ENCODE results near the gene XG. TPM values are rescaled to one million over a fixed set of nuclear protein-coding genes. Genes with fewer than 3 reads are reported as not detected.
"Not testable (repeated sequence)": the region's sequence is repeated elsewhere in the genome, so short reads cannot be mapped to it uniquely, and the experiment has no call there.

Gene XG
- total RNA-seq, 2 donors from 2014 or later, result 0.51 to 1.3 TPM

DNA sequence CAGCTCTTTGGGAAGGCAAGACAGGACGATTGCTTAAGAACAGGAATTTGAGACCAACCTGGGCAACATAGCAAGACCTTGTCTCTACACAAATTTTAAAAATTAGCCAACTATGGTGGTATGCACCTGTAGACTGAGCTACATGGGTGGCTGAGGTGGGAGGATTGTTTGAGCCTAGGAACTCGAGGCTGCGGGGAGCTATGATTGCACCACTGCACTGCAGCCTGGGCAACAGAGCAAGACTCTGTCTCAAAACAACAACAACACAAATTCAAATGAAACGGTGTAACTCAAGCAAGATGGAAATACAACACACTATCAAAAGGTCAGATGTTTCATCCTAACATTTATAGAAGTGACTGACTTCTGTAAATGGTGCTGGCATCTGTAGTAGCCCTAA, 37.1 kb downstream of the XG start:
- Histone ChIP-seq H3K27ac (no peak overlapping the region), H3K36me3 (no peaks in the 10 kb centered on the region), H3K9me3 (no peaks in the 10 kb centered on the region), H3K4me1 (no peaks in the 10 kb centered on the region), H3K4me3 (no peak overlapping the region), H3K27me3 (no peaks in the 10 kb centered on the region)
- DNase-seq (ENCODE audit: low spot score), result no peak
- TF ChIP-seq, protein P1, sequence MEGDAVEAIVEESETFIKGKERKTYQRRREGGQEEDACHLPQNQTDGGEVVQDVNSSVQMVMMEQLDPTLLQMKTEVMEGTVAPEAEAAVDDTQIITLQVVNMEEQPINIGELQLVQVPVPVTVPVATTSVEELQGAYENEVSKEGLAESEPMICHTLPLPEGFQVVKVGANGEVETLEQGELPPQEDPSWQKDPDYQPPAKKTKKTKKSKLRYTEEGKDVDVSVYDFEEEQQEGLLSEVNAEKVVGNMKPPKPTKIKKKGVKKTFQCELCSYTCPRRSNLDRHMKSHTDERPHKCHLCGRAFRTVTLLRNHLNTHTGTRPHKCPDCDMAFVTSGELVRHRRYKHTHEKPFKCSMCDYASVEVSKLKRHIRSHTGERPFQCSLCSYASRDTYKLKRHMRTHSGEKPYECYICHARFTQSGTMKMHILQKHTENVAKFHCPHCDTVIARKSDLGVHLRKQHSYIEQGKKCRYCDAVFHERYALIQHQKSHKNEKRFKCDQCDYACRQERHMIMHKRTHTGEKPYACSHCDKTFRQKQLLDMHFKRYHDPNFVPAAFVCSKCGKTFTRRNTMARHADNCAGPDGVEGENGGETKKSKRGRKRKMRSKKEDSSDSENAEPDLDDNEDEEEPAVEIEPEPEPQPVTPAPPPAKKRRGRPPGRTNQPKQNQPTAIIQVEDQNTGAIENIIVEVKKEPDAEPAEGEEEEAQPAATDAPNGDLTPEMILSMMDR (IDR thresholded peaks at IDR 0.05), result no peak

DNA sequence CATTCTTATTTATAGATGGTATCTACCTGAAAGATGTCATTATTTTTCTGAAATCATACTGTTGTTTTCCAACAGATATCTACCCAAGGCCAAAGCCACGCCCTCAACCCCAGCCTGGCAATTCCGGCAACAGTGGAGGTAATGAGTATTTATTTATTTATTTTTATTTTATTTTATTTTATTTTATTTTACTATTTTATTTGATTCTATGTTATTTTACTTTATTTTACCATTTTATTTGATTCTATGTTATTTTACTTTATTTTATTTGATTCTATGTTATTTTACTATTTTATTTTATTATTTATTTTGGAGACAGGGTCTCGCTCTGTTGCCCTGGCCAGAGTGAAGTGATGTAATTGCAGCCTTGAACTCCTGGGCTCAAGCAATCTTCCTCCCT, 37.7 kb downstream of the XG start:
- H3K27ac ChIP-seq, result no peak overlapping the region
- no peaks in the 10 kb centered on the region for H3K4me1 ChIP-seq
- no peaks in the 10 kb centered on the region for H3K36me3 ChIP-seq
- H3K4me3 ChIP-seq, result no peak overlapping the region
- H3K27me3 ChIP-seq, result no peaks in the 10 kb centered on the region
- TF ChIP-seq, protein P1 (IDR thresholded peaks at IDR 0.05), result no peak
- no peaks in the 10 kb centered on the region for H3K9me3 ChIP-seq
- no peak for DNase-seq (ENCODE audit: low spot score)

DNA sequence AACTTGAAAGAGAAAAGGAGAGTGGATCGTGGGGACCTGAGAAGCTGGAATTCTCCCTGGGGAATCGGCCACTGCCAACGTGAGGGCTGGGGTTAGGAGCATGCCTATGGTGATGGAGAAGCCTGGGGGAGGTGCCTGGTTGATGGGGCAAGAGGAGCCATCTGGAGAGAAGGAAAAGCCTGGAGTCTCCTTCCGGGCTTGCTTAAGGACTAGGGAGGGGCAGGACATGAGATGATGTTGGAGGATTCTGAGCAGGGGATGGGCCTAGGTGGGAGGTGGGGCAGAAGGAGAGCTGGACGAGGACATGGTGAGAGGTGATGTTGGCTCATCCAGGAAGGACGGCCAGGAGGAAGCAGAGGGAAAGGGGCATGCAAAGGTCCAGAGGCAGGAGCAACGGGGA, 41.9 kb downstream of the XG start:
- H3K27me3 ChIP-seq, result no peaks in the 10 kb centered on the region
- no peak for DNase-seq (ENCODE audit: low spot score)
- H3K9me3 ChIP-seq, result no peaks in the 10 kb centered on the region
- H3K4me3 ChIP-seq, result no peak overlapping the region
- H3K4me1 ChIP-seq, result no peaks in the 10 kb centered on the region
- H3K27ac ChIP-seq, result no peak overlapping the region
- TF ChIP-seq, protein P1 (IDR thresholded peaks at IDR 0.05), result no peak
- no peaks in the 10 kb centered on the region for H3K36me3 ChIP-seq

DNA sequence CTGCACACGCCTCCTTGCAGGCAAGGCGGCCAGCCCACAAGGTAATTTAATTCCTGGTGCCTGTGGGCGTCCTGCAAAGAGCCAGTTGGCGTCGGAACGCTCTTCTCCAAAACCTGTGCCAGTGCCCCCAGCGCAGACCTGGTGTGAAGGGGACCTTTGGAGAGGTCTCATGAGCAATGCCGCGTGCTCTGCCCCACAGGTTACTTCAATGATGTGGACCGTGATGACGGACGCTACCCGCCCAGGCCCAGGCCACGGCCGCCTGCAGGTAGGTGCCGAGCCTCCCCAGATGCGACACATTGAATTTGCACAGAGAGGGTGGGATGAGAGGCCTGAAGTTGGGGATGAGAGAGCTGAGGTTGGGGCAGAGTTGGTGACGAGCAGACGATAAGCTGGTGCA, 42.5 kb downstream of the XG start:
- DNase-seq (ENCODE audit: low spot score), result no peak
- no peaks in the 10 kb centered on the region for H3K9me3 ChIP-seq
- H3K4me1 ChIP-seq, result no peaks in the 10 kb centered on the region
- H3K27ac ChIP-seq, result no peak overlapping the region
- H3K36me3 ChIP-seq, result no peaks in the 10 kb centered on the region
- H3K27me3 ChIP-seq, result no peaks in the 10 kb centered on the region
- H3K4me3 ChIP-seq, result no peak overlapping the region
- TF ChIP-seq, protein P1 (IDR thresholded peaks at IDR 0.05), result no peak

DNA sequence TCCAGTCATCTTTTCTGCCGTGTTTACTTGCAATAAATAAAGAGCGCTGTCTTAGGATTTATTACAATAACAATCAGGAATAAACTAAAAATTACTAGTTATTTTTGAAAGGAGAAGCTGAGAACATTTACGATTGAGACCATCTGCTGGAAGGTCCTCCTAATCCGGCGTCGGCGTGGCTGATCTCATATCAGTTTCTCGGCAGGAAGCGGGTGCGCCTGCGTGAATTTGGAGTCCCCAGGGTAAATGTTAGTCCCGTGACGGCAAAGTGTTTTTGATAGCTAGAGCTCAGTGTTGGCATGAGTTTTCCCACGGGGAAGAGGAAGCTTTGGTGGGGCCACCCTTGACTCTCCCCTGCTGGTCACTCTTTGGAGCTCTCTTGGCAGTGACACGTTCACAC, 45.0 kb downstream of the XG start:
- not testable (repeated sequence) for H3K9me3 ChIP-seq; H3K4me1 ChIP-seq; H3K36me3 ChIP-seq; H3K4me3 ChIP-seq; DNase-seq (ENCODE audit: low spot score); H3K27ac ChIP-seq; H3K27me3 ChIP-seq

DNA sequence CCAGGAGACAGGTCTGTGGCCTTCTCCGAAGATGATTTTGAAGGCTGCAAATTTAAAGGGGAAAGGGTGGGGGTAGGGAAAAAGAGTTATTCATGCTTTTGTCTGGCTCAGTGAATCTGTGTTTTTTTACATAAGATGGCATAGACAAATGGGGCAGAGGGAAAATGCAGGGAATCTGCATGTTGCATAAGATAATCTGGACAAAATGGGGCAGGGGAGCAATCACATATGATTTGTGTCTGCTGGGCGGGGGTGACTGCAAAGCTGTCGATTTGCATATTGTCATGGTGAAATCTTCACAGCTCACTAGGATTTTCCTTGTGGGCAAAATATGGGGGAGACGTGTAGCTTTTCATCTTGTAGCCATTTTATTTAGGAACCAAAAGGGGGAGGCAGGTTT, 47.5 kb downstream of the XG start:
- TF ChIP-seq, protein P1 (IDR thresholded peaks at IDR 0.05), result no peak
- Histone ChIP-seq H3K36me3 (no peaks in the 10 kb centered on the region), H3K27me3 (no peaks in the 10 kb centered on the region), H3K27ac (no peak overlapping the region), H3K4me3 (no peak overlapping the region), H3K9me3 (no peaks in the 10 kb centered on the region), H3K4me1 (no peaks in the 10 kb centered on the region)
- no peak for DNase-seq (ENCODE audit: low spot score)

DNA sequence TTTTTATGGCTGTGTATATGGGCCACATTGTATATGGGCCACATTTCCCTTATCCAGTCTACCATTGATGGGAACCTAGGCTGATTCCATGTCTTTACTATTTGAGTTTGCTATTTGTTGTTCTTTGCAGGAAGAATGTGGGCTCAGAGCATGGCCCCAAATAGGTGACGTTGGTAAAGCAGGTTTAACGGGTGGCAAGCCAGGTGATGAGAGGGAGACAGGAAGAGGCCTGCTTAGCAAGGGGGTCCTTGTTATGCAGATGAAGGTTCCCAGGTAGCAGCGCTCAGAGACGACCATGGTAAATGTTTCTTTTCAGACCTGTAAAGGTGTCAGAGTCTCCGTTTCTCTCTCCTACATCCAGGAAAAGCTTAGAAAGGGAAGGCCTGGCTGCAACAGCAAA, 48.1 kb downstream of the XG start:
- not testable (repeated sequence) for H3K4me3 ChIP-seq; DNase-seq (ENCODE audit: low spot score); H3K27me3 ChIP-seq; H3K9me3 ChIP-seq; H3K27ac ChIP-seq; H3K4me1 ChIP-seq; H3K36me3 ChIP-seq

Data from right atrium auricular region (tissue), 2 donors.